Measurements from ENCODE around the gene GAREM2.

The GAREM2 gene

DNA sequence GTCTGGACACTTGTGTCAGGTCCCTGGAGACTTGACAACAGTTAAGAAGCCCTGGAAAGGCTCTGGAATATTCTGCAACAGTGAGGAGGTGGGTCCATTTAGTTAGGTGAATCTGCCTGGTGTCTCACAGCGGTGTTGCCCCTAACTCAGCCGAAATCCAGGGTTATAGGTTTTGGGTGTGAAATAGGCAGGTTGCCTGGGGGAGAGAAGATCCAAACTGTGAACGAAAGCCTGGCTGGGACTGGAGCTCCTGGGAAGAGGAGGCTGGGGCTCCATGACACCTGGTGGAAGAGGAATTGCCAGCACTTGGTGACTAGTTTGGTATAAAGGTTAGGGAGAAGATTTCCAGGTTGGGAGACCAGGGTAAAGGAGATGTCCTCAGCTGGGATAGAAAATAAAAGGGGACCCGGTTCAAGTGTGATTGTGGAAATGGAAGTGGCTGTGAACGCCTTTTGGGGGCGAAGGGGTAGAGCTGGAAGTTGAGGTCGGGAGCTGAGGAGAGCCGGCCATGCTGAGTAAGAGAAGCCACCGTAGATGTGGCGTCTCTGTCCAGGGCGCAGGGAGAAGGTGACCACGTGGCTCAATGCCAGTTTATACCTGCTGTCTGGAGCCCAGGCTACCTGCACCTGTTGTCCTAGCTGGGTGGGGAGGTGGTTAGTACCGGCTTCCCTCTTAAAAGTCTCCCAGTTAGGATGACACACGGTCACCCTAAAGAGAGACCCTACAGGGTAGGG lies 3.0 kb upstream of the GAREM2 start:
- Histone ChIP-seq H3K4me3 (ENCODE audit: low read length) (no peak overlapping the region), H3K79me2 (ENCODE audit: low read length) (no peaks in the 10 kb centered on the region), H3K9me3 (ENCODE audit: insufficient read depth, low read length) (no peaks in the 10 kb centered on the region), H3K27me3 (ENCODE audit: low read depth, low read length) (no peaks in the 10 kb centered on the region), H3K4me2 (ENCODE audit: low read length) (no peak overlapping the region), H3K36me3 (replicated peaks; ENCODE audit: low read depth, low read length) (no peaks in the 10 kb centered on the region), H3K9ac (ENCODE audit: low read length) (no peak overlapping the region), H2AFZ (ENCODE audit: low read depth, low read length) (no peak overlapping the region), H4K20me1 (ENCODE audit: insufficient read depth, low read length) (no peaks in the 10 kb centered on the region), H3K4me1 (ENCODE audit: low read length) (peaks cover 2% of the 10 kb centered on the region; the same call in 1 of the 2 replicates), H3K27ac (ENCODE audit: low read length) (no peak overlapping the region)
- TF ChIP-seq EZH2phosphoT487 (IDR thresholded peaks at IDR 0.05; ENCODE audit: low read depth) = no peak
- TF ChIP-seq, protein P1, sequence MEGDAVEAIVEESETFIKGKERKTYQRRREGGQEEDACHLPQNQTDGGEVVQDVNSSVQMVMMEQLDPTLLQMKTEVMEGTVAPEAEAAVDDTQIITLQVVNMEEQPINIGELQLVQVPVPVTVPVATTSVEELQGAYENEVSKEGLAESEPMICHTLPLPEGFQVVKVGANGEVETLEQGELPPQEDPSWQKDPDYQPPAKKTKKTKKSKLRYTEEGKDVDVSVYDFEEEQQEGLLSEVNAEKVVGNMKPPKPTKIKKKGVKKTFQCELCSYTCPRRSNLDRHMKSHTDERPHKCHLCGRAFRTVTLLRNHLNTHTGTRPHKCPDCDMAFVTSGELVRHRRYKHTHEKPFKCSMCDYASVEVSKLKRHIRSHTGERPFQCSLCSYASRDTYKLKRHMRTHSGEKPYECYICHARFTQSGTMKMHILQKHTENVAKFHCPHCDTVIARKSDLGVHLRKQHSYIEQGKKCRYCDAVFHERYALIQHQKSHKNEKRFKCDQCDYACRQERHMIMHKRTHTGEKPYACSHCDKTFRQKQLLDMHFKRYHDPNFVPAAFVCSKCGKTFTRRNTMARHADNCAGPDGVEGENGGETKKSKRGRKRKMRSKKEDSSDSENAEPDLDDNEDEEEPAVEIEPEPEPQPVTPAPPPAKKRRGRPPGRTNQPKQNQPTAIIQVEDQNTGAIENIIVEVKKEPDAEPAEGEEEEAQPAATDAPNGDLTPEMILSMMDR (IDR thresholded peaks at IDR 0.05; ENCODE audit: low read depth, low read length) = no peak

DNA sequence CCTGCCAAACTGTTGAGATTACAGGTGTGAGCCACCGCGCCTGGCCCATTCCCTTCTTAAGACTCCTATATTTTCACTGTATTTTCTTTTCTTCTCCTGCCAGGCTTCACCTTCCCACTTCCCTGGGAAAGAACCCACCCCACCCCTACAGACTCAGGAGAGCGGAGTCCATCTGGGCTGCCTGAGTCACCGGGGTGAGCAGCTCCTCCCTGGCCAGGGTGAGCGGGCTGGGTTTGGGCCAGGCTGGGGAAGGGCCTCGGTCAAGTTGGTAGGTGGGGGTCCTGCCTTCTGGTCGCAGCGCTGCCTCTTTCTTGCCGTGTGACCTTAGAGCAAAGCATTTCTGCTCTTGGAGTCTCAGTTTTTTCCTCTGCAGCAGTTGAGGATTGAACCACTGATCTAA lies 2.1 kb upstream of the GAREM2 start:
- Histone ChIP-seq H2AFZ (ENCODE audit: low read depth, low read length) (no peak overlapping the region), H4K20me1 (ENCODE audit: insufficient read depth, low read length) (no peaks in the 10 kb centered on the region), H3K9me3 (ENCODE audit: insufficient read depth, low read length) (no peaks in the 10 kb centered on the region), H3K4me2 (ENCODE audit: low read length) (no peak overlapping the region), H3K36me3 (replicated peaks; ENCODE audit: low read depth, low read length) (no peaks in the 10 kb centered on the region), H3K4me1 (ENCODE audit: low read length) (peaks cover 12% of the 10 kb centered on the region), H3K9ac (ENCODE audit: low read length) (no peak overlapping the region), H3K79me2 (ENCODE audit: low read length) (no peaks in the 10 kb centered on the region), H3K27ac (ENCODE audit: low read length) (no peak overlapping the region), H3K4me3 (ENCODE audit: low read length) (no peak overlapping the region), H3K27me3 (ENCODE audit: low read depth, low read length) (no peaks in the 10 kb centered on the region)
- TF ChIP-seq, protein P1 (IDR thresholded peaks at IDR 0.05; ENCODE audit: low read depth, low read length) = no peak
- TF ChIP-seq EZH2phosphoT487 (IDR thresholded peaks at IDR 0.05; ENCODE audit: low read depth) = no peak

DNA sequence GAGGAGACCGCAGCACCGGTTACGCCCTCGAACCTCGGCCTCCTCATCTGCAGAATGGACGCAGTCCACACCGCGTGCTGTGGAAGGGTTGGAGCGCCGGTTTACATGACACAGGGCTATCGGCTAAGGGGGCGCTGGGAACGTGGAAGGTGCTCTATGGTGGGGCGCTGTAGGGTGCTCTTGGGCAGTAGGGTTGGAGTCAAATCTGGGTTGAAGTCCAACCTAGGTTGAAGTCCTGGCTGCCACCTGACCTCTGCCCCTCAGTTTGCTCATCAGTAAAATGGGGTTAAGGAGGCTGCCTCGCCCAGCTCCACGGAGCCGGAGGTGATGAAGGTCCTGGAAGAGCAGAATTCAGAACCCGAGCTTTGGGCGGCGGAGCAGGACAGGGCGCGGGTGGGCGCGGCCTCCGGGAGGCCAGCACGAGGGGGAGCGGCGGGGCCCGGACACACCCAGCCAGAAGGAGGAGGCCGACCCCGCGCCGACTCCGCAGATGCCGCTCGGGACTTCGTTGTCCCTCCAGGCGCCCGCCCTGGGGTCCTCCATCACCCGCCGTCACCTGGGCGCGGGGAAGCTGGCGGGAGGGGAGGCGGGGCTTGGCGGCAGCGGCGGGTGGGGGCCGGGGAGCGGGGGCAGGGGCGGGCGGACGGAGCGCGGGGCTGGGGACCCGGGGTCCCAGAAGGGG lies 558 bp upstream of the GAREM2 start:
- Histone ChIP-seq H3K27ac (ENCODE audit: low read length) (no peak overlapping the region), H4K20me1 (ENCODE audit: insufficient read depth, low read length) (no peaks in the 10 kb centered on the region), H3K9ac (ENCODE audit: low read length) (no peak overlapping the region), H3K79me2 (ENCODE audit: low read length) (no peaks in the 10 kb centered on the region), H3K4me2 (ENCODE audit: low read length) (no peak overlapping the region; the same call in 1 of the 2 replicates), H3K4me1 (ENCODE audit: low read length) (peaks cover 14% of the 10 kb centered on the region), H3K4me3 (ENCODE audit: low read length) (no peak overlapping the region), H3K9me3 (ENCODE audit: insufficient read depth, low read length) (no peaks in the 10 kb centered on the region), H3K27me3 (ENCODE audit: low read depth, low read length) (no peaks in the 10 kb centered on the region), H2AFZ (ENCODE audit: low read depth, low read length) (no peak overlapping the region), H3K36me3 (replicated peaks; ENCODE audit: low read depth, low read length) (no peaks in the 10 kb centered on the region)
- no peak for TF ChIP-seq EZH2phosphoT487 (IDR thresholded peaks at IDR 0.05; ENCODE audit: low read depth)
- TF ChIP-seq, protein P1 (IDR thresholded peaks at IDR 0.05; ENCODE audit: low read depth, low read length) = no peak

DNA sequence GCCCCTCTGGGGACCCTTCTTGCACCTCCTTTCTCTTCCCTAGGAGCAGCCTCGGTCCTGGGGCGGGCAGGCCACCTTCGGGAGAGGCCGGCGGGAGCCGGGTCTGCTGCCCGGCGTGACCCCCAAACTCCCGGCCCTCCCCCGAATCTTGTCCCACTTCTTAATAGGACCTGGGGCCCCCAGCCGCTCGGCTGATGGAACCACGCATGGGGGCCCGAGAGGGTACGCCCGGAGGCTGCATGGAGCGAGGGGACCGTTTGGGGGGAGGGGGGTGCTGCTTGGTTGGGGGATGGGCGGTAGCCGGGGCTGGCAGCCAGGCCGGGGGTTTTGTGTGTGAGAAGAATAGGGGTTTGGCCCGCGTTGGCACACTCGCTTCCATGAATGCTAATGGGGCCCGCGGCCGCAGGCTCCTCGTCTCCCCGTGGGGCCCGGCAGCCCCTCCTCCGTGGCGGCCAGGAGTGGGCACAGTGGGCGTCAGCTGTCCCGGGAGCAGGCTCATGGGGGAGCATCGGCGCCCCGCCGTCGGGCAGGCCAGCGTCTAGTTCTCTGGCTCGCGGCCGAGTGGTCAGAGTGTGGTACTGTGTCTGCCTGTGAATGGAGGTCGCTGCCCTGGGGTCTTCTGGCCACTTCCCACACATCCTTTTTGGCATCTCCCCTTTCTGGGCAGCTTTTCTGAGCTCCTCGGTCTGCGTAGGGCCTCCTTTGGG lies 1.0 kb downstream of the GAREM2 start:
- Histone ChIP-seq H3K4me3 (ENCODE audit: low read length) (peak overlapping the region; percentile 76; the same call in 1 of the 2 replicates), H3K4me2 (ENCODE audit: low read length) (no peak overlapping the region; the same call in 1 of the 2 replicates), H3K27ac (ENCODE audit: low read length) (no peak overlapping the region), H3K79me2 (ENCODE audit: low read length) (no peaks in the 10 kb centered on the region), H3K4me1 (ENCODE audit: low read length) (peaks cover 14% of the 10 kb centered on the region), H2AFZ (ENCODE audit: low read depth, low read length) (no peak overlapping the region), H3K27me3 (ENCODE audit: low read depth, low read length) (no peaks in the 10 kb centered on the region), H3K36me3 (replicated peaks; ENCODE audit: low read depth, low read length) (no peaks in the 10 kb centered on the region), H3K9ac (ENCODE audit: low read length) (no peak overlapping the region), H3K9me3 (ENCODE audit: insufficient read depth, low read length) (no peaks in the 10 kb centered on the region), H4K20me1 (ENCODE audit: insufficient read depth, low read length) (no peaks in the 10 kb centered on the region)
- TF ChIP-seq, protein P1 (IDR thresholded peaks at IDR 0.05; ENCODE audit: low read depth, low read length) = no peak
- no peak for TF ChIP-seq EZH2phosphoT487 (IDR thresholded peaks at IDR 0.05; ENCODE audit: low read depth)

Data from OCI-LY3 (cell line).